Effector memory CD4-positive, alpha-beta T cell (primary cell): Measurements from ENCODE around the gene SP2.
A peak's percentile ranks its signal among the peaks of the same experiment; 100 is the strongest.

Source experiments
- DNase-seq, 3 donors: peaks; one replicate each; pipeline ENCODE4 v3.0.0-alpha.2; 2020
- H3K27ac ChIP-seq: 2 replicates; pipeline ENCODE4 v1.7.0; 2013; ENCODE audit warnings: mild to moderate bottlenecking, low read length, moderate library complexity; ENCODE audit not compliant: insufficient read depth, poor library complexity, severe bottlenecking
- H3K27me3 ChIP-seq: replicated peaks from 2 replicates; pipeline ENCODE4 v1.7.0; 2013; ENCODE audit warnings: mild to moderate bottlenecking, low read length; ENCODE audit not compliant: insufficient read depth, control insufficient read depth, poor library complexity, severe bottlenecking
- H3K36me3 ChIP-seq: 2 replicates; pipeline ENCODE4 v1.7.0; 2013; ENCODE audit warnings: mild to moderate bottlenecking, low read length, moderate library complexity; ENCODE audit not compliant: control insufficient read depth, insufficient read depth
- H3K4me1 ChIP-seq: 2 replicates; pipeline ENCODE4 v1.7.0; 2013; ENCODE audit warnings: low read length, mild to moderate bottlenecking; ENCODE audit not compliant: control insufficient read depth, insufficient read depth, poor library complexity, severe bottlenecking
- H3K4me3 ChIP-seq: 2 replicates; pipeline ENCODE4 v1.7.0; 2013; ENCODE audit warnings: low read length, low read depth, mild to moderate bottlenecking; ENCODE audit not compliant: insufficient read depth, poor library complexity, severe bottlenecking
- H3K9me3 ChIP-seq: 2 replicates; pipeline ENCODE4 v1.7.0; 2013; ENCODE audit warnings: mild to moderate bottlenecking, low read length, moderate library complexity; ENCODE audit not compliant: control insufficient read depth

Gene SP2

DNA sequence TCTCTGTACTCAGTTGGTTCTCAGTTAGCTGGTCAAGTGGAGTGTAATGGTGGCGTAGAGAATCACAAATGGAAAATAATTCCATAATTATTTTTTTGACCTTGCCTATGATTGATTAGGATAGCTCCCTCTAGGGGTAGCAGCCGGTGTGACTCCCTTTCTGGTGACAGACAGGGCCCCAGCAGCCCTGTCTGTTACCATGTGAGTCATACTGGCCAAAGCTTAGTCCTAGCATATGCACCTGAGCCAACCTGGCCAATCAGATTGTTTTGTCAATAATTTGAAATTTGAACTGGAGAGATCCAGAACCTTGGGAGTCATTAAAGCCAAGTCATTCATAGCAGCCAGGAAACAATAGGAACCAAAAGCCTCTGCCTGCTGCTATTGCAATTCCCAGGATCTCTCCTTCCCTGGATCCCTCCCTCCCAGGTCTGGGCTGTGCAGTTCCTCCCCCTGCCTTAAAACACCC lies 50.9 kb downstream of the SP2 start:
- Histone ChIP-seq H3K27me3 (no peaks in the 10 kb centered on the region), H3K4me3 (no peak overlapping the region), H3K36me3 (peaks cover 10% of the 10 kb centered on the region), H3K27ac (no peak overlapping the region), H3K9me3 (no peaks in the 10 kb centered on the region), H3K4me1 (peaks cover 15% of the 10 kb centered on the region)
- DNase-seq, result peak; percentile 48 to 61 (median 60)

DNA sequence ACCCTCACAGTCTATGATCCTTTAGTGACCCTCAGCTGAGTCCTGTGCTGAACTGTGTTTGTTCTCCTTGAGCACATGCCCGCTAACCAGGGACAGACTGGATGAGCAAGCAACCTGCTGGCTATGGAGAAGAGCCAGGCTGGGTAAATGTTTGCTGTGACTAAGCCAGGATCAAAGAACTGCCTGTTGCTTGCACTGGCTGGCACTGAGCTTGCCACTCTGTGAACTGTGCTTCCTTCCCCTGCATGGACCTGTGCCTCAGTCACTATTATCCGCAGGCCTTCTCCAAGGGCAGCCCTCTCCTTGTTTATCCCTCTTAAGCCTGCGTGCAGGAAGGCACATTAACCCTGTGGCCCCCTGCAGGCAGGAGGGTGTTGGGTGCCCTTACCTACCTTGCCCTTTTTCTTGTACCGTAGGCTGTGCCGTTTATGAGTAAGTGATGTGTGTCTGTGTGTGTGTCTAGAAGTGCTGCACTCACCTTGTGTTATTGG lies 52.7 kb downstream of the SP2 start:
- Histone ChIP-seq H3K27me3 (no peaks in the 10 kb centered on the region), H3K4me1 (peaks cover 9% of the 10 kb centered on the region), H3K36me3 (peaks cover 10% of the 10 kb centered on the region), H3K4me3 (no peak overlapping the region), H3K9me3 (no peaks in the 10 kb centered on the region), H3K27ac (no peak overlapping the region)
- DNase-seq, result no peak

DNA sequence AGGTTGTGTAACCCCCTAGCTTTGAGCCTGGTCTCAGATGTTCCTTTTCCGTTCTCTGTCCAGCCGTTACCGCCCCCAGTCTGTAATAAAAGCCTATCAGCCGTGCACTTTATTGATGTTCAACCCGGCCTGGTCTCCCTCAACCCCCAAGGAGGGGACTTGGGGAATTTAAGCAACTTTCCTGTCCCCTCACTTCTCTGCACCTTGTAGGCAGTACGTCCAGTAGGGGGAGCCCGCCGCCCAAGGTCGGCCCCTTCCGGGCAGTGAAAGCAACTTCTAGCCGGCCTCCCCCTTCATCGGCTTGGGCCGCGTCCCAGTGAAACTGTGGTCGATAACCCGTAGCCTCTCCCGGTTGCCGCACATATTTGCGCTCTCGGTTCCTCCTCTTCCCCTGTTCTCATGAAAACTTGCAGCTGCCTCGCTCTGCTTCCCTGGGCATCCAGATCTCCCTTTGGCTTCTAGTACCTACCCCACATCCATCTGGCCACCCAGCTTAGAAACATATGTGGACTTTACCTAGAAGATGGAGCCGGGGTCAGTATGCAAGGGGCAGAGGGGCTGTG lies 53.2 kb downstream of the SP2 start:
- peak overlapping the region; percentile 19 for H3K27ac ChIP-seq
- peak overlapping the region; percentile 27 for H3K4me3 ChIP-seq
- peaks cover 9% of the 10 kb centered on the region for H3K4me1 ChIP-seq

DNA sequence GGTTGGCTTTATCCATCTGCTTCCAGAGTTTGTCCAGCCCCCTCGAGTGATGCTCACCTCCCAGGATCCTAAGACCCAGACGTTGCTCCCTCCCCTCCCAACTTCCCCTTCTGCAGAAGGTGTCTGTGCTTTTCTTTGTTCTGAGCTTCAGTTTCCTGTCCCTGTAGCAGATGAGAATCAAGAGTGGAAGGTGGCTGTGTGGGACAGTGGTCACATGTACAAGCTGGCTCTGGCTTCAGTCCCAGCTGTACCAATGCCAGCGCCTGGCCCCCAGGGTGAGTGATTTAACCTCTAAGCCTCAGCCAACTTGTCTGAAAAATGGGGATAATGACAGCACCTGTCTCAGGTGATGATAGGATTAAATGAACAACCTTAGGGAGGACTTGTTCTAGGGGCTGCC lies 53.9 kb downstream of the SP2 start:
- no peak for DNase-seq

More for the DNA sequence above, 53.2 kb downstream of the SP2 start:
- peaks cover 10% of the 10 kb centered on the region for H3K36me3 ChIP-seq
- no peaks in the 10 kb centered on the region for H3K27me3 ChIP-seq
- DNase-seq, result peak; percentile 54 to 68 (median 56)
- H3K9me3 ChIP-seq, result no peaks in the 10 kb centered on the region

DNA sequence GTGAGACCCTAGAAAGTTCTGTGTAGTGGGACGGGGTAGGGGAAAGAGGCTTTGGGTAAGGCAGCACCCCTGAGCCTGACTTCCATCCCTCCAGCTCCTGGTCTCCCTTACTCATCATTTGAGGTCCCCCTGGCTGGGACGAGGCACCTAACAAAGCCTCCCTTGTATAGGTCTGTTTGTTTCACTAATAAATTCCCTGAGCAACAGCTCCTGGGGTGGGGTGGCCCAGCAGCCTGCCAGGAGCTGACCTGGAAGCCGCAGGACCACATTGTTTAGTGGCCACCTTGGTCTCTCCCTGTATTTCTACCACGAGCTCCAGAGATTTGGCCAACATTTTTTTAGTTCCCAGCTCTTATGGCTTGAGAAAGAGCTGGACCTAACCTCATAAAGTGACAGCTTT lies 54.4 kb downstream of the SP2 start:
- Histone ChIP-seq H3K4me1 (peaks cover 5% of the 10 kb centered on the region), H3K27me3 (no peaks in the 10 kb centered on the region), H3K9me3 (no peaks in the 10 kb centered on the region), H3K27ac (no peak overlapping the region), H3K36me3 (peaks cover 7% of the 10 kb centered on the region), H3K4me3 (no peak overlapping the region)
- no peak for DNase-seq

More for the DNA sequence above, 53.9 kb downstream of the SP2 start:
- H3K4me3 ChIP-seq, result no peak overlapping the region
- no peaks in the 10 kb centered on the region for H3K9me3 ChIP-seq
- H3K36me3 ChIP-seq, result peaks cover 10% of the 10 kb centered on the region
- no peaks in the 10 kb centered on the region for H3K27me3 ChIP-seq
- peaks cover 9% of the 10 kb centered on the region for H3K4me1 ChIP-seq
- H3K27ac ChIP-seq, result no peak overlapping the region

DNA sequence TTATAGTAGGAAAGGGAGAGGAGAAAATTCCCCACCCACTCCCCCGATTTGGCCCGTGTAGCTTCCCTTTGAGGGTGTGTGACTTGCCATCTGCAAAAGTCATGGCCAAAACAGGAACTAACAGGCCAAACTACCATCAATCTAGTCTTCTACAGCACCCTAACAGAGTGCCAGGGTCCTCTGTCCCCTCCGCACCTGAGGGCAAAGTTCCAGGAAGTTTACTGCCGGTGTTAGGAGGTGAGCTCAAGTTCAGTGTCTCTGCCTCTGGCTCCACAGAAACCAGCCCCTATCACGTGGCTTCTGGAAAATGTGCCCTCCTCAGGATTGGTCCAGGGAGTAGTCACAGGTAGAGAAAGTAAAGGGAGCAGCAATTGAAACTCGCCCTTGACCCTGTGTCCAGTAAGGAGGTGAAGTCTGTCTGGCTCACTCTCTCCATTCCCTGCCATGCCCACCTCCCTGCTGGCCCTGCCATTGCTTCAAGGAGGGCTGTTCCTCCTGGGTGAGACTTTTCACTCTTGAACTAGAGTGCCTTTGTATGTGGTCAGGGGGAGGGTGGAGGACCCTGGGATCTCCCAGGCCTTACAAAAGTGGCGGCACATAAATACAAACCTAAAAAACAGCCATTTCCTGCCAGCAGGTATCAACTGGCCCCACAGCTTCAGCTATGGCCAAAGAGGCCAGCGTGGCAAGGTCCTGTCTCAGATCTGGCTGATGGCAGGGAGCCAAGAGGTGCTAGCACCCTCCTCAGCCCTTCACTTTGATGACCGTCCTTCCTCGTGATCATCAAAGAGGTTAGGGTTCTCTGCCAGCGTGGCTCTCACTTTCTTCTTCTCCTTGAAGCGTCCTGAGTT lies 56.4 kb downstream of the SP2 start:
- Histone ChIP-seq H3K27me3 (no peaks in the 10 kb centered on the region), H3K27ac (no peak overlapping the region), H3K36me3 (no peaks in the 10 kb centered on the region), H3K4me1 (peaks cover 5% of the 10 kb centered on the region), H3K4me3 (no peak overlapping the region), H3K9me3 (no peaks in the 10 kb centered on the region)
- DNase-seq, result no peak

DNA sequence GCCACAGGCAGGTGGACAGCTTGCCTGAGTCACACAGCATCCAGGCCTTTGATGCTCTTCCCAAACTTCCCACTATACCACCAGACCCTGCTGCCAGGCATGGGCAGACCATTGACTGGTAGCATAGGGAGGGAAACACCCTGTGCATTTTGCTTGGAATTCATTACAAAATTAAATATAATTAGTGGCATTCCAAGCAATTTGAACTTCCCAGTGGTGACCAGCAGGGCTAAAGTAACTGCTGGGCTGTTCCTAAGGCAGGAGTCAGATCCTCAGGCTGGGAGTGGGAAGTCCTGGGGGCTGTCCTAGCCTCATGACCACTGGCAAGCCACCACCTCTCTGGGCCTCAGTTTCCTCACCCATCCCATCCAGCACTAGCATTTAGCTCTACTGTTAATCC lies 57.9 kb downstream of the SP2 start:
- Histone ChIP-seq H3K4me3 (no peak overlapping the region), H3K36me3 (no peaks in the 10 kb centered on the region), H3K4me1 (peaks cover 5% of the 10 kb centered on the region), H3K27ac (no peak overlapping the region), H3K27me3 (no peaks in the 10 kb centered on the region), H3K9me3 (no peaks in the 10 kb centered on the region)
- DNase-seq, result no peak

DNA sequence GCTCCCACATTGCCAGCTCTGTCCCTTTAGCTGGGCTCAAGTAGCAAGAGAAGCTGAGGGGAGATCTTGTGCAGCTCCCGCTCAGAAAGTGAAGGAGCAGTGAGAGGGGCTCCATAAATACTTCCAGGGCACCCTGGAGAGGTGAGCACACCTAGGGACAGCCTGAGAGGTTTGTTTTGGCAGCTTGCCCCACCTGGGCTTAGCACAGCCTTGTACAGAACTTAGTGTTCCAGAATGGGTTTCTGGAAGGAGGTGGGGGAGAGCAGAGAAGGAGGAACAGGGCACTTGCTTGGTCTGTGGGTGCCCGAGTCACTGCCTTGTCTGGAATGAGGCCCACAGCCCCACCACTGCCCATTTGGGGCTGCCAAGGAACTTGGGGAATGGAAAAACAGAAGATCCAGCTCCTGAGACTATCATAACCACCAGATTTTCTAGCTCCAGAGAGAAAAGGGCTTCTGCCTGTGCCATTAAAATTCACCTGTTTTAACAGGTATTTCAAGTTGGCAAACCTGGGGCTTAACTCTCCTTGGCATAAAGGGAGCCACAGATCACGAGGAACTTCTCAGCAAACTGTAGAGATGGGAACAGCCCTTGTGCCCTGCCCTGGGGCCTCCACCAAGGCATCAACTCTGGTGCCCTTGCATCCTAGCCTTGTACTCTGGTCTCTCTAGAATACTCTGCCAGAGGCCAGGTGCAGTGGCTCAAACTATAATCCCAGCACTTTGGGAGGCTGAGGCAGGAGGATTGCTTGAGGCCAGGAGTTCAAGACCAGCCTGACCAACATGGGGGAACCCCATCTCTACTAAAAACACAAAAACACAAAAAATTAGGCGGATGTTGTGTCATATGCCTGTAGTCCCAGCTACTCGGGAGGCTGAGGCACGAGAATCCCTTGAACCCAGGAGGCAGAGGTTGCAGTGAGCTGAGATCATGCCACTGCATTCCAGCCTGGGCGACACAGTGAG lies 59.7 kb downstream of the SP2 start:
- H3K4me1 ChIP-seq, result no peaks in the 10 kb centered on the region
- no peak for DNase-seq
- no peaks in the 10 kb centered on the region for H3K36me3 ChIP-seq

DNA sequence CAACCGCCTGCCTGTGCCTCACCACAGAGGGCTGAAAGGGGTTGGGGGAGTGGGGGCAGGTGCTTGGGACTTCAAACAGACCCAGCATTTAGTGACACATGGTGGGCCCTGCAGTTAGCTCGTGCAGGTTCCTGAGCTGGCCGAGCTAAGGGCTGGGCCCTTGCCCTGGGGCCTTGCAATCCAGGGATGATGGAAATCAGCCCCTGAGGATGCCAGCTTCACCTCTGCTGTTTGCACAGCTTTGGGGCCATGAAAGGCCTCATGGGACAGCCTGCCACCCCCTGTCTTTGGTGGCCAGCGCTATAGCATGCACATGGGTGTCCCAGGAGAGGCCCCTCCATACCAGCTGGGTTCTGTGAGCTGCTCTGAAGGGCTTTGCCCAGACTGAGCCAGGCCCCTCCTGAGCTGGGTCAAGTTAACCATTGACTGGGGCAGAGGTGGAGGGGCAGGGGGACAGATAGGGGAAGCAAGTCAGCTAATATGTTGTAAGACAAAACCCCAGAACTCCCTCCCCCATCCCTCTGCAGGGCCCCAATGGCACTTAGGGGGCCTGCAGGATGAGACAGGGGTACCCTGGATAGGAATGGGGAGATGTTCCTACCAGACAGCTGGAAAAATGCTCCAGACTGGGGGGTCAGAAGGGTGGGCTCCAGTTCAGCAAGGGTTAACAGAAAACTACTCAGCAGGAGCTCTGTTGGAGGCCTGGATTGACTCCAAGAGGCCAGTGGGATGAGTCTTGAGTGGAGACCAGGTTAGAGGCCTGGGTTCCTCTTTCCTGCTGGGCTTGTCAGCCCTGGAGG lies 61.0 kb downstream of the SP2 start:
- H3K9me3 ChIP-seq, result no peaks in the 10 kb centered on the region
- H3K36me3 ChIP-seq, result no peaks in the 10 kb centered on the region
- no peaks in the 10 kb centered on the region for H3K27me3 ChIP-seq
- no peak for DNase-seq
- H3K27ac ChIP-seq, result no peak overlapping the region
- H3K4me3 ChIP-seq, result no peak overlapping the region
- no peaks in the 10 kb centered on the region for H3K4me1 ChIP-seq

More for the DNA sequence above, 59.7 kb downstream of the SP2 start:
- H3K4me3 ChIP-seq, result no peak overlapping the region
- no peaks in the 10 kb centered on the region for H3K27me3 ChIP-seq
- no peaks in the 10 kb centered on the region for H3K9me3 ChIP-seq
- H3K27ac ChIP-seq, result no peak overlapping the region
